Stimulated activated CD8-positive, alpha-beta memory T cell treated with anti-CD3 and anti-CD28 coated beads, Interleukin-4, amount 100 ng/mL, for 48 hours (primary cell): ENCODE results near the gene REG3A.

Experiments used
- DNase-seq: peaks from one replicate; pipeline ENCODE4 v3.0.0-alpha.2; 2020

Gene REG3A

DNA sequence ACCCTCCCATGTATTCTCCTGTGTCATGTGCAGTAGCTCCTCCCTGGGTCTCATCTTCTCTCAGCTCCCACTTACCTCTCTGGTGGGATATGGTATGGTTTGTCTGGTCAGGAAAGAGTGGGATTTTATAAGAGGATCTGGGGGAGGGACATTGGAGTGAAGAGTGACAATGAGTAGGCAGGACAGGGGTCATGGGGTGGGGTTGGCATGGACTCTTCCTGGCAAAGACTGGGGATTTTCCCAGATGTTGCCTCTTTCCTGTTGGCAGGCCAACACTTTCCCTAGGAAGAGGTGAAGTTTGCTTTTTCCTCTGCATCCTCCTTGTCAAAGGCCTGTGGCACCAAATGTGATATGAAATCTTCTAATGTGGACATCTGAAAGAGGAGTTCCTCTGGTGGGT, at the start of gene REG3A:
TSS of gene REG3A (minus strand) at position 101 of the 400 bp plus-strand sequence. CDS start 348 bp downstream, outside the sequence.
- no peak for DNase-seq

GRCh38 chr2:79200762-79201161, 41.2 kb upstream of the REG3A start:
- no peak for DNase-seq

GRCh38 chr2:79191816-79192215, 32.3 kb upstream of the REG3A start:
- no peak for DNase-seq

DNA sequence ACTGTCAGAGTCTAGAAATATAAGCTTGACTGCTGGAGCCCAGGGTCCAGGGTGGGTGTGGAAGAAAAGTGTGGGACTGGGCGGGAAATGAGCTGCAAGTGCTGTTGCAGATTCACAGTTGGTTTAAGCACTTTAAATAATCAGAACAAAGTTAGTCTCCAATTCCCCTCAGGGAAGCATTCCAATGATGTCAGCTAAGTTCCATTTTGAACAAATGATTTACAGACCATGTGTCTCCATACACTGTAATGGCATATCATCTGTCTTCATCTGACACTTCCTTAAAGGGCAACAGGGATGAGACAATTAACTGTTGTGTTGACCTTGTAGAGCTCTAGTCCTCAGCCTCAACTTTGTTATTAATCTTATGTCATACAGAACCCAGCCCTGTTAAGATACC, 31.5 kb upstream of the REG3A start:
- DNase-seq, result no peak

- no peak for DNase-seq
Measured at GRCh38 chr2:79189465-79189864, 29.9 kb upstream of the REG3A start.

DNA sequence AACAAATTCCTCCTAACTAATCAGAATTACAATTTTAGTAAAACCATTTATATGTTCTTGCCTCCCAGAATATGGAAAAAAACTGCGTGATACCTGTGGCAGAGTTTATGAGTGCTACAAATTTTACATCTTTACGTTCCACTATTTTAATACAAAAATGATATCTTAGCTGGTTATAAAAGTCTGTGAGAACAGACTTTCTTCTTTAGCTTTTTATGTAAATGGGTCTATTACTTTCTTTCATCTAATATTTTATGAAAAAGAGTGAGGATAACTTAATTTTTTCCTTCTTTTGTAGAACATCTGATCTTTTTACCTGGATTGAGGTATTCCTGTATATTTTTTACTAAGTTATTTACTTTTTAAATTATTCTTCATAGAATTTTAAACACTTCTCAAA, 22.1 kb upstream of the REG3A start:
- DNase-seq, result no peak

DNA sequence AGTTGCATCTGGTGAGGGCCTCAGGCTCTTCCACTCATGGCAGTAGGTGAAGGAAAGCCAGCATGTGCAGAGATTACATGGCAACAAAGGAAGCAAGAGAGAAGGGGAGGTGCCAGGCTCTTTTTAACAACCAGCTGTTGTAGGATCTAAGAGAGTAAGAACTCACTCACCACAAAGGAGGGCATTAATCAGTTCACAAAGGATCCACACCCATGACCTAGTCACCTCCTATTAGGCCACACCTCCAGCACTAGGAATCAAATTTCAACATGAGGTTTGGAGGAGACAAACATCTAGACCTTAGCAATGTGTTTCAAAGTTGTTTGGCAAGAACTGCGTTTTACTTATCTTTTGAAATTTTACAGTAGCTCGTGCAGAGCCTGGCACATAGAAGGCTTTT, 20.5 kb upstream of the REG3A start:
- DNase-seq, result no peak

GRCh38 chr2:79179036-79179435, 19.5 kb upstream of the REG3A start:
- DNase-seq, result no peak

GRCh38 chr2:79178076-79178674, 18.6 kb upstream of the REG3A start:
- DNase-seq, result no peak

DNA sequence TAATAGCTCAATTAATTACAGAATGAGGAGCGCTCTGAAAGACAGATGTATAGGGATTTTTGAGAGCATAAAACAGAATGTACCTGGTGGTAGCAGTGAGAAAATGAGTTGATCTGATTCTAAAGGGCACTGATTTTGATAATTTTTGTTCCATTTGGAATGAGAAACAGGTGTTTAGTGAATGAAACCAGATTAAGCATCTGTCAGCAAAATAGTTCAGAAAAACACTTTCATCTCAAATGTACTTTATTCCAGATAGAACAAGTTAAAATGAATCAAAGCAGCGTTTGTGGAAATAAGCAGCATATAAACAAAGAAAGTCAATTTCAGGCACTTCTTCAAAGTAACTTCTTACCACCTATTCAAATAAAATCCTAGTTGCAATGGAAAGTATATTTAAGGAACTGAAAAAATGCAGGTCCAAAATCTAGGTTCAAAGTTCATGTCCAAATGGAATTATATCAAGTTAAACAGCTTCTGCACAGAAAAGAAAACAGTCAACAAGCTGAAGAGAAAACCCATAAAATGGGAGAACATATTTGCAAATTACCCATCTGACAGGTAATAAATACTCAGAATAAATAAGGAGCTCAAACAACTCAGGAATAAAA, 11.9 kb upstream of the REG3A start:
- DNase-seq, result no peak

- no peak for DNase-seq
Measured at GRCh38 chr2:79162801-79163200, 3.2 kb upstream of the REG3A start.

- DNase-seq, result no peak
Measured at GRCh38 chr2:79162132-79162531, 2.6 kb upstream of the REG3A start.

DNA sequence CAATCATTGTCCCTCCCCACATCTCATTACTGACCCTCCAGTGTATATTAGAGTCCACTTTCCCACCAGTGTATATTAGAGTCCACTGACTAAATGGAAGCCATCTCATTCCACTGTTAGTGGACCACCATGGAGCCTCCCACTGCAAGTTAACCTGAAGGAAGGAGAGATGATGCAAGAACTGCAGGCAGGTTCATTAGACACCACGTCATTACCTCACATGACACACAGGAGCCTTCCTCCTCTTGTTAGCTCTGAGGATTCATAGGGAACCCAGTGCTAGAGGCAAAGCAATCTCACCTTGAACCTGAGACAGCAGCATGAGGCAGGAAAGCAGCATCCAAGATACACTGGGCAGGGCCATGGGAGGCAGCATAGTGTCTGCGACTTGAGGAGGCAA, 523 bp downstream of the REG3A start:
- DNase-seq, result no peak

GRCh38 chr2:79155826-79156476, 3.6 kb downstream of the REG3A start:
- no peak for DNase-seq

DNA sequence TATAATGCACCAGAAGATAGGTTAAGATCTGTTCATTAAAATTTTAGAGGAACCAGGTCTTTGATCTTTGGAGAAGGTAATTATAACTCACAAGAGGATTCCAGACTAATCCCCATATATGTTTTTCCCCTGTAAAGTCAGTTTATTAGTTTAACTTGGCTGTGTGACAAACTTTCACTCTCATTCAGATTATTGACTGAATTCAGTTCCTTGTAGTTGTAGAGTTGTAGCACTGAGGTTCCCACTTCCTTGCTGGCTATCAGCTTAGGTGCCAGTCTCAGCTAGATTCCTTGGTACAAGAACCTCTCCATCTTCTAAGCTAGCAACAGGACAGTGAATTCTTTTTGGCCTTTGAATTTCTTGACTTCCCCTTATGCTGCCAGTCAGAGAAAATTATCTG, 20.1 kb downstream of the REG3A start:
- no peak for DNase-seq

- DNase-seq, result no peak
Measured at GRCh38 chr2:79138385-79138784, 21.2 kb downstream of the REG3A start.

DNA sequence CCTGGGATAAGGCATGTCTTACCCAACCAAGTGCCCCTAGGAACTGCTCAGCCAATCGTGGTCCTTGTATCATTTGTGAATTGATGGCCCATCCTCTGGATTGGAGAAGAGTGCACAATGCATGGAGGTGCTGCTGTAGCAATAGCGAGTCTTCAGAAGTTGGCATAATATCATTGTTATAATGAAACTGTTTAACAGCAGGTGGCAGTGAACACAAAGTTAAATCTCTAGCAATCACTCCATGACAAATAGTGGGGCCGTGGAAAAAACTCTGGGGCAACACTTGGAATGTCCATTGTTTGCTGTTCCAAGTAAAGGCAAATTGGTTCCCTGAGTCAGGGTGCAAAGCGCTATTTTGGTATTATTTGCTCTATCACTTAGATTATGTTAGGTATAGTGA, 27.9 kb downstream of the REG3A start:
- no peak for DNase-seq

- DNase-seq, result no peak
Measured at GRCh38 chr2:79129804-79130203, 29.7 kb downstream of the REG3A start.

- no peak for DNase-seq
Measured at GRCh38 chr2:79129260-79129659, 30.3 kb downstream of the REG3A start.

GRCh38 chr2:79128406-79128805, 31.1 kb downstream of the REG3A start:
- no peak for DNase-seq

GRCh38 chr2:79125721-79125985, 33.9 kb downstream of the REG3A start:
- no peak for DNase-seq

DNA sequence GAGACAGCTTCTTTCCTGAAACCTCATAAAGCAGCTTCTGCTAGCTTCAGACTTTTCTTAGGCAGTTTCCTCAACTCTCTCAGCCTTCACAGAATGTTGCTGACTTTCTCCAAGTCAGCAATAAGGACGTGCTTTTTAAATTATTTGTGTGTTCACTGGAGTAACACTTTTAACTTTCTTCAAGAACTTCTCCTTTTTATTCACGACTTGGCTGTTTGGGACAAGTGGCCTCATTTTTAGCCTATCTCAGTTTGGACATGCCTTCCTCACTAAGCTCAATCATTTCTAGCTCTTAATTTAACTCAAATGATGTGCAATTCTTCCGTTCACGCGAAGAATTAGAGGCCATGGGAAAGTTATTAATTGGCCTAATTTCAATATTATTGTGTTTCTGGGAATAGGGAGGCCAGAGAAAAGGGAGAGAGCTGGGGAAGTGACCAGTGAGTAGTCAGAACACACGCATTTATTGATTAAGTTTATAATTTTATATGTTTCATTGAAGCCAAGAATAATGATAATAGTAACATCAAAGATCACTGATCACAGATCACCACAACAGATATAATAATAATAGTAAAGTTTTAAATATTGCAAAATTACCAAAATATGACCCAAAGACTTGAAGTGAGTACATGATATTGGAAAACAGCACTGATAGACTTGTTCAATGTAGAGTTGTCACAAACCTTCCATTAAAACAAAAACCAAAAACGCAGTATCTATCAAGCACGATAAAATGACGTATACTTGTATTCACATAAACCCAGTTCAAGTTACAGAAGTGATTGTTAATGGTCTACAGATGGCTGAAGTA, 34.4 kb downstream of the REG3A start:
- DNase-seq, result no peak

DNA sequence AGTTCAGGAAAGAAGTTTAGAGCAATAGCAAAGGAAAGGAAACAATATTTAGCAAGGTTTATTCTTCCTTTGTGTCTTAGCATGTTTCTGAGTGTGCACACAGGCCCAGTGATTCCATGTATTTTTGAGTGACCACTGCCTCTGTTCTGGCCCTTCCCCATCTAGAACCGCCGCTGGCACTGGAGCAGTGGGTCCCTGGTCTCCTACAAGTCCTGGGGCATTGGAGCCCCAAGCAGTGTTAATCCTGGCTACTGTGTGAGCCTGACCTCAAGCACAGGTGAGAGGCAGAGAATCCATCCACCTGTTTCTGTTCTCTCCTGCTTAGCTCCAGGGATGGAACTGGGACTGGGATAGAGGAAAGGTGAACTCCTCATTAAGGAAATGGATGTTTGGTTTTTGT, 36.9 kb downstream of the REG3A start:
- no peak for DNase-seq

DNA sequence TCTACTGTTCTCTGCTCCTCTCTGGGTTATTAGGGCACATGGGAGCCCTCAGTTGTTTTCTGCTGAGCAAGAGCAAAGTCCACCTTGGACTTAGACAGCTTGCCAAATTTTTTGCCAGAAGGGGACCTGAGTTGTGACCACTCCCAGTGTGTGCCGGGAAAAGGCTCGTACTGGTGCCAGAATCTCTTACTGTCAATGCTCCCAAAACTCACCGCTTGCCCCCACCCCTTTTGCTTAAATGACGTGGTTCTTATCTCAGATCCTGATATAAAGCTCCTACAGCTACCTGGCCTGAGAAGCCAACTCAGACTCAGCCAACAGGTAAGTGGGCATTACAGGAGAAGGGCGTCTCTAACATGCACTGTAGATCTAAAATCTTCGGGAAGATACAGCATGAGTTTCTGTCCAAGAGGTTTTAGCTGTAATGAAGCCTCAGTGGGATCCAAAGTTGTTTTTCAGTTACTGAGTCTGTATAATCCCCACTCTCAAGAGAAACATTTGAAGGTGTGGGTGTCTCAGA, 39.3 kb downstream of the REG3A start, which contains the start of gene REG1A:
TSS of gene REG1A (plus strand) at position 295 of the 520 bp plus-strand sequence. CDS start 374 bp downstream, outside the sequence.
- no peak for DNase-seq
